KMS-11 (cell line): ENCODE results near the gene LRRFIP1.

Source experiments
- H2AFZ ChIP-seq: fragments of 200-600 bp; sonication (generic); 2 replicates; pipeline ENCODE4 v1.6.1; 2016; ENCODE audit warnings: antibody characterized with exemption, mixed run types, low read depth
- H3K27ac ChIP-seq: fragments of 200-600 bp; sonication (generic); 2 replicates; pipeline ENCODE4 v1.6.1; 2016; ENCODE audit warnings: mild to moderate bottlenecking, mixed run types
- H3K27me3 ChIP-seq: fragments of 200-600 bp; sonication (generic); 2 replicates; pipeline ENCODE4 v1.6.1; 2017; ENCODE audit warnings: mild to moderate bottlenecking, low read depth, mixed run types, moderate library complexity; ENCODE audit not compliant: insufficient read depth
- H3K36me3 ChIP-seq: fragments of 200-600 bp; sonication (generic); 2 replicates; pipeline ENCODE4 v1.6.1; 2017; ENCODE audit warnings: mild to moderate bottlenecking, mixed run types; ENCODE audit not compliant: insufficient read depth
- H3K4me1 ChIP-seq: fragments of 200-600 bp; sonication (generic); 2 replicates; pipeline ENCODE4 v1.6.1; 2016; ENCODE audit warnings: mild to moderate bottlenecking, low read depth, mixed run types; ENCODE audit not compliant: poor library complexity, severe bottlenecking
- H3K4me2 ChIP-seq: fragments of 200-600 bp; sonication (generic); 2 replicates; pipeline ENCODE4 v1.7.0; 2016; ENCODE audit warnings: mild to moderate bottlenecking, mixed run types
- H3K4me3 ChIP-seq: fragments of 200-600 bp; sonication (generic); IDR thresholded peaks from 2 replicates; pipeline ENCODE4 v1.6.1; 2017; ENCODE audit warnings: low read depth, low read length, mixed read lengths; ENCODE audit not compliant: insufficient read depth
- H3K79me2 ChIP-seq: fragments of 200-600 bp; sonication (generic); 2 replicates; pipeline ENCODE4 v1.6.1; 2016; ENCODE audit warnings: low read depth, mixed run types; ENCODE audit not compliant: insufficient read depth
- H3K9ac ChIP-seq: fragments of 200-600 bp; sonication (generic); 2 replicates; pipeline ENCODE4 v1.6.1; 2016; ENCODE audit warnings: mild to moderate bottlenecking, mixed run types
- H4K20me1 ChIP-seq: fragments of 200-600 bp; sonication (generic); 2 replicates; pipeline ENCODE4 v1.6.1; 2016; ENCODE audit warnings: mild to moderate bottlenecking, mixed run types; ENCODE audit not compliant: insufficient read depth
- TF ChIP-seq, protein P1 (sequence below): fragments of 200-600 bp; sonication (generic); conservative IDR thresholded peaks from 2 replicates; pipeline ENCODE4 v1.6.1; 2017; ENCODE audit warnings: low read depth, mild to moderate bottlenecking, antibody characterized with exemption, low read length, moderate library complexity, mixed read lengths

Gene LRRFIP1

DNA sequence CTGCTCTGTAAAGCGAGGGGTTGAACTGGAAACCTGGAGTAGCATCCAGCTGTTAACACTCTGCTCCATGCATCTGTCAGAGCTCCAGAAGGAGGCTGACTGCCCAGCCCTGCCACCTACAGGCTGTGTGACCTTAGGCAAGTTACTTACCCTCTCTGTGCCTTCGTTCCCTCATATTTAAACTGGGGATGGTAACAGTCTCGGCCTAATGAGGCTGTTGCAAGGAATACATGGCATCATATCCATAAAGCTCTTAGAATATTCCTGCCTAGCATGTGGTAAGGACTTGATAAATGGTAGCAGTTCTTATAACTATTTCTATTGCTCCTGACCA lies 80.6 kb downstream of the LRRFIP1 start:
- H3K4me1 ChIP-seq, result peaks cover 35% of the 10 kb centered on the region
- H3K4me2 ChIP-seq, result no peak overlapping the region
- no peak overlapping the region for H2AFZ ChIP-seq
- H4K20me1 ChIP-seq, result no peaks in the 10 kb centered on the region; the same call in 1 of the 2 replicates
- no peaks in the 10 kb centered on the region for H3K27me3 ChIP-seq
- H3K27ac ChIP-seq, result no peak overlapping the region
- H3K4me3 ChIP-seq, result no peak overlapping the region
- H3K9ac ChIP-seq, result no peak overlapping the region
- H3K36me3 ChIP-seq, result no peaks in the 10 kb centered on the region; the same call in 1 of the 2 replicates
- H3K79me2 ChIP-seq, result peaks cover 72% of the 10 kb centered on the region
- TF ChIP-seq, protein P1, sequence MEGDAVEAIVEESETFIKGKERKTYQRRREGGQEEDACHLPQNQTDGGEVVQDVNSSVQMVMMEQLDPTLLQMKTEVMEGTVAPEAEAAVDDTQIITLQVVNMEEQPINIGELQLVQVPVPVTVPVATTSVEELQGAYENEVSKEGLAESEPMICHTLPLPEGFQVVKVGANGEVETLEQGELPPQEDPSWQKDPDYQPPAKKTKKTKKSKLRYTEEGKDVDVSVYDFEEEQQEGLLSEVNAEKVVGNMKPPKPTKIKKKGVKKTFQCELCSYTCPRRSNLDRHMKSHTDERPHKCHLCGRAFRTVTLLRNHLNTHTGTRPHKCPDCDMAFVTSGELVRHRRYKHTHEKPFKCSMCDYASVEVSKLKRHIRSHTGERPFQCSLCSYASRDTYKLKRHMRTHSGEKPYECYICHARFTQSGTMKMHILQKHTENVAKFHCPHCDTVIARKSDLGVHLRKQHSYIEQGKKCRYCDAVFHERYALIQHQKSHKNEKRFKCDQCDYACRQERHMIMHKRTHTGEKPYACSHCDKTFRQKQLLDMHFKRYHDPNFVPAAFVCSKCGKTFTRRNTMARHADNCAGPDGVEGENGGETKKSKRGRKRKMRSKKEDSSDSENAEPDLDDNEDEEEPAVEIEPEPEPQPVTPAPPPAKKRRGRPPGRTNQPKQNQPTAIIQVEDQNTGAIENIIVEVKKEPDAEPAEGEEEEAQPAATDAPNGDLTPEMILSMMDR, result no peak

DNA sequence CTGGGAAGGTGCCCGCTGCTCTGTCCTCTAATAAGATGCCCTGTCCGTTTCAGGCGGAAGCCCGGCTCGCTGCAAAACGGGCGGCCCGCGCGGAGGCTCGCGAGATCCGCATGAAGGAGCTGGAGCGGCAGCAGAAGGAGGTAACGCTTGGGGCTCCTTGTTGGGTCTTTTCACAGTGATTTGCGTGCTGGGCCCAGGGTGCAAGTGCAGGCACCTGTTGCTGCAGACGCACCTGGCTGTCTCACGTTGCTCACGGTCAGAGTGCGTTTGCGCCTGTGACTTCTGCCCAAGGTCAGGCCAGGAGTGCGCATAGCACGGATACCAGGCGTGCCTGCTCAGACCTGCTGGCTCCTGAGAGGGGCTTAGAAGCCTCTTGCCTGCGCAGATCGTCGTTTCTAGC lies 81.1 kb downstream of the LRRFIP1 start:
- Histone ChIP-seq H3K79me2 (peaks cover 72% of the 10 kb centered on the region), H3K4me1 (peaks cover 31% of the 10 kb centered on the region)

DNA sequence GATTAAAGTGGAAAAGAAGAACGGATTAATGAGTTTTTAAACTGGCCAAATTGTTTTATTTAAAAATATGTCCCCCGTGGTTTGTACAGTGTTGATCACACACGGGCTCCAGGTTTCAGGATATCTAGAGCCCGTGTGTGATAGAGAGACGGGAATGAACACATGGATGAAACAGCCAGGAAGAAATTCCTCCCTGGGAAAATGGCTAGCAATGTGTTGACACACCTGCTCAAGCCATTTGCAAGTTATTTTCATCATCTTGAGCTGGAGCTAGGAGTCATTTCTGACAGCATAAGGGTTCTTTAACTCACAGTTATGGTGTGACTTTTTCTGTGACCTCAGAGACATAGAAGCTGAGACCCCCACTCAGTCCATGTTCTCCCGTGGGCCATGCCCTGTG lies 81.6 kb downstream of the LRRFIP1 start:
- H3K79me2 ChIP-seq, result peaks cover 75% of the 10 kb centered on the region

More for the DNA sequence above, 81.1 kb downstream of the LRRFIP1 start:
- H3K9ac ChIP-seq, result no peak overlapping the region
- H3K27ac ChIP-seq, result no peak overlapping the region
- no peaks in the 10 kb centered on the region; the same call in 1 of the 2 replicates for H3K36me3 ChIP-seq
- TF ChIP-seq, protein P1, result no peak
- no peaks in the 10 kb centered on the region for H3K27me3 ChIP-seq
- no peak overlapping the region for H3K4me2 ChIP-seq
- H2AFZ ChIP-seq, result no peak overlapping the region
- H4K20me1 ChIP-seq, result no peaks in the 10 kb centered on the region; the same call in 1 of the 2 replicates
- H3K4me3 ChIP-seq, result no peak overlapping the region

DNA sequence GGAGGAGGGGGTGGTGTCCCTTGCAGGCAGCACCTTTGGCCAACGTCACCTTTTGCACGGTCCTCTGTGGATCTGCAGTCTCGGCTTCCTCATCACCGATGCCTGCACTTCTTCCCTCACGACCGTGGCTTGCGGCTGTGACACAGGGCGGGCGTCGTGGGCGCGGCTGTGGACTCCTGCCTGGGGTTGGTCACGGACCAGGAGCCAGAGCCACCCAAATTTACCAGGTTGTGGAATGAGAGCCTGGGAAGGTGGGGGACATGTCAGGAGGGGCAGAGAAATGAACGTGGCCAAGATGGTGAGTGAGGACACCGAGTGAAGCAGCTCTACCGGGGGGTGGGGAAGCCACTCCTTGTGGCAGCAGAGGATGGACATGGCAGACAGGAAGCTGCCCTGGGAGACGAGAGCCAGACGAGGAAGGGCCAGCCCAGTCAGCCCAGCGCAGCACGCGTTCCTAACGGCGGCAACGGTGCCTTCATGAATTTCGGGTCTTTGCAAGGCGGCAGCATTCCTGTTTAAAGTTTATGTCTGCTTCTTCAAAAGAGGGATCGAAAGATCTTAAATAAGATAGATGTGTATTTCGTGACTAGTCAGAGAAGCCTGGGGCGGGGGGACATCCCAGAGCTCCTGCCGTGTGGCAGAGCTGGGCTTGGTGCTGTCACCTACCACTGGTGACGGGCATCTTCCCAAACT lies 84.2 kb downstream of the LRRFIP1 start:
- TF ChIP-seq, protein P1, result no peak
- H4K20me1 ChIP-seq, result no peaks in the 10 kb centered on the region; the same call in 1 of the 2 replicates

More for the DNA sequence above, 81.6 kb downstream of the LRRFIP1 start:
- H3K4me2 ChIP-seq, result no peak overlapping the region
- H2AFZ ChIP-seq, result no peak overlapping the region
- no peak overlapping the region for H3K4me3 ChIP-seq
- no peaks in the 10 kb centered on the region; the same call in 1 of the 2 replicates for H3K36me3 ChIP-seq
- TF ChIP-seq, protein P1, result no peak
- H3K4me1 ChIP-seq, result peaks cover 29% of the 10 kb centered on the region
- H3K27me3 ChIP-seq, result no peaks in the 10 kb centered on the region
- H4K20me1 ChIP-seq, result no peaks in the 10 kb centered on the region; the same call in 1 of the 2 replicates
- H3K27ac ChIP-seq, result no peak overlapping the region
- H3K9ac ChIP-seq, result no peak overlapping the region

More for the DNA sequence above, 84.2 kb downstream of the LRRFIP1 start:
- peaks cover 2% of the 10 kb centered on the region for H3K4me1 ChIP-seq
- H3K4me3 ChIP-seq, result no peak overlapping the region
- H3K27me3 ChIP-seq, result no peaks in the 10 kb centered on the region
- peaks cover 54% of the 10 kb centered on the region for H3K79me2 ChIP-seq
- no peak overlapping the region for H3K27ac ChIP-seq
- H3K36me3 ChIP-seq, result no peaks in the 10 kb centered on the region; the same call in none of the 2 replicates
- no peak overlapping the region for H3K9ac ChIP-seq
- H2AFZ ChIP-seq, result no peak overlapping the region
- H3K4me2 ChIP-seq, result no peak overlapping the region
